ENCODE results near the gene ACSBG1. TPM values are rescaled to one million over a fixed set of nuclear protein-coding genes. Genes with fewer than 3 reads are reported as not detected.

Gene ACSBG1
- total RNA-seq, 2 experiments from 2014 or later, result 0.30 to 0.41 TPM

- Histone ChIP-seq H3K36me3 (ENCODE audit: insufficient read depth, low read length) (no peaks in the 10 kb centered on the region), H3K27ac (ENCODE audit: low read depth, low read length, poor library complexity, severe bottlenecking) (no peak overlapping the region), H3K79me2 (ENCODE audit: insufficient read depth, low read depth, low read length) (no peaks in the 10 kb centered on the region), H3K4me3 (ENCODE audit: low read depth, low read length, poor library complexity, severe bottlenecking) (no peak overlapping the region), H3K4me1 (ENCODE audit: insufficient read depth, low read length, poor library complexity, severe bottlenecking) (no peaks in the 10 kb centered on the region), H3K9me2 (ENCODE audit: insufficient read depth, low read length) (no peaks in the 10 kb centered on the region), H3K4me2 (ENCODE audit: low read length) (no peak overlapping the region), H3K9me3 (ENCODE audit: low read length) (no peaks in the 10 kb centered on the region), H2AFZ (ENCODE audit: low read length) (no peak overlapping the region), H4K20me1 (ENCODE audit: insufficient read depth, low read length) (no peaks in the 10 kb centered on the region)
- POLR2A ChIA-PET, result interaction anchor here (0.6 kb wide), 1 partner anchor 35 kb away, joined by 3 read pairs; no protein-coding TSS in a partner anchor
- TF ChIP-seq EZH2phosphoT487 (IDR thresholded peaks at IDR 0.05; ENCODE audit: borderline replicate concordance, low read depth, low read length) (no peak), CTCF (conservative IDR thresholded peaks at IDR 0.05; ENCODE audit: low read length) (no peak)
- DNase-seq (ENCODE audit: low spot score), result no peak
- BruUV-seq (replicated peaks), result no TSS peak
- CTCF ChIA-PET (ENCODE audit: unreplicated experiment), result interaction anchor here (0.6 to 1.0 kb wide), 2 partner anchors 48 to 138 kb away, joined by 3 to 4 read pairs; no protein-coding TSS in a partner anchor
- intact Hi-C loops (cut with micrococcal nuclease; ENCODE audit: unreplicated experiment), result loop anchor here (5.0 to 10.0 kb wide), 2 partner anchors 111 to 338 kb away; partner anchors contain the start of gene CIB2
These were observed 8.7 kb upstream of the ACSBG1 start for GRCh38 chr15:78243058-78243457.

- intact Hi-C loops (cut with micrococcal nuclease; ENCODE audit: unreplicated experiment), result loop anchor here (5.0 to 10.0 kb wide), 2 partner anchors 110 to 337 kb away; partner anchors contain the start of gene CIB2
- Histone ChIP-seq H3K9me3 (ENCODE audit: low read length) (no peaks in the 10 kb centered on the region), H4K20me1 (ENCODE audit: insufficient read depth, low read length) (no peaks in the 10 kb centered on the region), H2AFZ (ENCODE audit: low read length) (no peak overlapping the region), H3K36me3 (ENCODE audit: insufficient read depth, low read length) (no peaks in the 10 kb centered on the region), H3K4me2 (ENCODE audit: low read length) (no peak overlapping the region), H3K9me2 (ENCODE audit: insufficient read depth, low read length) (no peaks in the 10 kb centered on the region), H3K27ac (ENCODE audit: low read depth, low read length, poor library complexity, severe bottlenecking) (no peak overlapping the region), H3K79me2 (ENCODE audit: insufficient read depth, low read depth, low read length) (no peaks in the 10 kb centered on the region), H3K4me3 (ENCODE audit: low read depth, low read length, poor library complexity, severe bottlenecking) (no peak overlapping the region), H3K4me1 (ENCODE audit: insufficient read depth, low read length, poor library complexity, severe bottlenecking) (no peaks in the 10 kb centered on the region)
- TF ChIP-seq CTCF (conservative IDR thresholded peaks at IDR 0.05; ENCODE audit: low read length) (peak; percentile 68), EZH2phosphoT487 (IDR thresholded peaks at IDR 0.05; ENCODE audit: borderline replicate concordance, low read depth, low read length) (no peak)
- ChIA-PET POLR2A (interaction anchor here (0.6 to 0.7 kb wide), 3 partner anchors 28 to 129 kb away, joined by 3 to 4 read pairs (median 3); no protein-coding TSS in a partner anchor), CTCF (ENCODE audit: unreplicated experiment) (interaction anchor here (0.9 to 1.0 kb wide), 3 partner anchors 16 to 47 kb away, joined by 3 to 4 read pairs (median 3); no protein-coding TSS in a partner anchor)
- peak; percentile 13 for DNase-seq (ENCODE audit: low spot score)
- no TSS peak for BruUV-seq (replicated peaks)
These were observed 7.8 kb upstream of the ACSBG1 start for GRCh38 chr15:78242128-78242527.

GRCh38 chr15:78241017-78241416 lies 6.7 kb upstream of the ACSBG1 start:
- H3K9me3 ChIP-seq (ENCODE audit: low read length), result no peaks in the 10 kb centered on the region
- POLR2A ChIA-PET, result interaction anchor here (0.6 to 0.7 kb wide), 3 partner anchors 80 to 182 kb away, joined by 3 read pairs; no protein-coding TSS in a partner anchor
- intact Hi-C loops (cut with micrococcal nuclease; ENCODE audit: unreplicated experiment), result loop anchor here (1.0 to 10.0 kb wide), 8 partner anchors 46 to 336 kb away; partner anchors contain the start of gene CIB2
- no peak overlapping the region for H3K27ac ChIP-seq (ENCODE audit: low read depth, low read length, poor library complexity, severe bottlenecking)
- H3K4me1 ChIP-seq (ENCODE audit: insufficient read depth, low read length, poor library complexity, severe bottlenecking), result no peaks in the 10 kb centered on the region
- H4K20me1 ChIP-seq (ENCODE audit: insufficient read depth, low read length), result no peaks in the 10 kb centered on the region
- no peaks in the 10 kb centered on the region for H3K36me3 ChIP-seq (ENCODE audit: insufficient read depth, low read length)
- BruUV-seq (replicated peaks), result no TSS peak
- no peak overlapping the region for H3K4me3 ChIP-seq (ENCODE audit: low read depth, low read length, poor library complexity, severe bottlenecking)
- H3K9me2 ChIP-seq (ENCODE audit: insufficient read depth, low read length), result no peaks in the 10 kb centered on the region
- peak; percentile 73 for DNase-seq (ENCODE audit: low spot score)
- H3K4me2 ChIP-seq (ENCODE audit: low read length), result no peak overlapping the region
- no peak overlapping the region for H2AFZ ChIP-seq (ENCODE audit: low read length)
- CTCF ChIA-PET (ENCODE audit: unreplicated experiment), result interaction anchor here (0.9 kb wide), 1 partner anchor 27 kb away, joined by 3 read pairs; no protein-coding TSS in a partner anchor
- H3K79me2 ChIP-seq (ENCODE audit: insufficient read depth, low read depth, low read length), result no peaks in the 10 kb centered on the region
- TF ChIP-seq EZH2phosphoT487 (IDR thresholded peaks at IDR 0.05; ENCODE audit: borderline replicate concordance, low read depth, low read length) (no peak), CTCF (conservative IDR thresholded peaks at IDR 0.05; ENCODE audit: low read length) (peak; percentile 88)

Data from OCI-LY7 (cell line).